Iris pigment epithelial cell (primary cell): ENCODE measurements around the gene ANP32A.

Source experiments
- DNase-seq: peaks from one replicate; pipeline ENCODE4 v3.0.0-alpha.2; 2011; ENCODE audit warnings: low read depth

The ANP32A gene

DNA sequence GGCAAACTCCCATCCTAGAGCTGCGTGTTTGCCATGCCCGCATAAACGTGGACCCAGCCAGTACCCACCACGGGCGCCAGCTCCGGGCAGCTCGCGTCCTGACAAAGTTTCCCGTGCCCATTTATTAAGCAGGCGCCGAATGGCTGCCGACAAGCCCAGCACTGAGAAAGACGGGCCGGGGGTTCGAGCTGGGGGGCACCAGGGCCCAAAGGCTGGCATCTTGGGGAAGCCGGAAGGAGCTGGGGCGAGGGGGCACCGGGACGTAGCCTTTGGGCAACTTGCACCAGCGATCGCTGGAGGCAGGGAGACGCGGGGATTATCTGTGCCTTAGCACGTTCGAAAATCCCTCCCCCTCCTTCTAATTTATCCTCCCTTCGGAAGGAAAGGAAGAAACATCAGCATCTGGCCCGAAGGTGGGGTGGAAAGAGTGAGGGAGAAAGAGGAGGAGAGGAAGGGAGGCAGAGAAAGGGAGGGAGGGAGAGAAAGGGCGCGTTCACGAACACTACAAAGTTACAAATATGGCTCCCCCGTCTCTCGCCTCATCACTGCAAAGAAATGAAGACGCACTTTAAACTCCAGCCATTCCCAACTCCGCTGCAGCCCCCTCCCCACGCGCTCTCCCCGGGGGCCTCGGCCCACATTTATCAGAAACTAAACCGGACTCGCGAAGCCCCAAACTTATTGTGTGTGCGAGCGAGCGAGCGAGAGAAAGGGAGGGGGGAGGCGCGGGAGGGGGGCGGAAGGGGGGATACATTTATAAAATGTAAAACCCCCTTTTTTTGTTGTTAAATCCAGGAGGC, 1.0 kb downstream of the ANP32A start:
- peak; percentile 65 for DNase-seq

- peak; percentile 37 for DNase-seq
These were observed 1.8 kb downstream of the ANP32A start for GRCh38 chr15:68818769-68819494.

DNA sequence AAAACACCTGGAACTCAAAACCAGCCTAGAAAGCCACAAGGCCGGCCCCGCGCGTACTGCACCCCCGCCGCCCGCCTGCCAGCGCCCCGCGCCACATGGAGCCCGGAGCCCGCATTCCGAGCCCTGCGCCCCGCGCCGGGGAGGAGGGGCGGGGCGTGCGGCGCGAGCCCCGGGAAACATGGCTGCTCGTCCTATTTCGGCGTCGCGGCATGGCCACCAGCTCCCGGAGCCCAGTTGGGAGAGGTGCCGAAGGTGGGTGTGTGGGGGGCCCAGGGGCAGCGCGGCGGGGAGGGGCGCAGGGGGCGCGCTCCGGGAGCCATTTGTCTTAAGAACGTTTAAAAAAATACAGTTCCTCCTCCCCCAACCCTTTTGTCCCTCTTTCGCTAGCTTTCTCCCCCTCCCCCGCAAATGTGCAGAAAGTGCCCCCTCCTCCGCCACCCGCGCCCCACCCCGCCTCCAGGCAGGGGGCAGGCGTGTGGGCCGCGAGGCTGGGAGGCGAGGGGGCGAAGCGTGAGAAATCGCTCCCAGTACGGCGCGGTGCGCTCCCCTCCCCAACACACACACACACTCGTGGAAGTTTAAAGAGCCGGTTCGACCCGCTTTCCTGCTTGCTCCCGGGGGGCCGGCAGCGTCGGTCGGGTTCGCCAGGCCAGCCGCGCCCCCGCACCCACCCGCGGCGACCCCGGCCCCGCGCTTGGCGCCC, 2.5 kb downstream of the ANP32A start:
- peak; percentile 64 for DNase-seq

- DNase-seq = peak; percentile 73
These were observed 3.2 kb downstream of the ANP32A start for GRCh38 chr15:68817304-68818065.

GRCh38 chr15:68816795-68817303, 3.8 kb downstream of the ANP32A start:
- no peak for DNase-seq

- no peak for DNase-seq
These were observed 4.5 kb downstream of the ANP32A start for GRCh38 chr15:68816158-68816557.

DNA sequence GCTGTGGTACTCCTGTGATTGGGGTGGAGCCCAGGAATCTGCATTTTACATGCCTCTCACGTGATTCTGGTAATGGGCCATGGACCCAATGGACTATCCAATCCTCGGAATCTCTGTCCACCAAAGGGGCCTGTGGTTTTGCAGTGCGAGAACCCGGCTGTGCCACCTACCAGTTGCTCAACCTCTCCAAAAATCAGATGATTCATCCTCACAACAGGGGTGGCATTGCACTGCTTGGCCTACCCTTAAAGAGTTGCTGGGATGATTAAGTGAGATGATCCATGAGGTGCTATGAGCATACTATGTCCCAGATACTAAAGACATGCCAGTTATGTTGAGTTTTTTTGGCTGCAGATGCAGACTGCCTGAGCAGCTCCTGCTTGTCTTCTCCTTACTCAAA, 5.1 kb downstream of the ANP32A start:
- no peak for DNase-seq

DNA sequence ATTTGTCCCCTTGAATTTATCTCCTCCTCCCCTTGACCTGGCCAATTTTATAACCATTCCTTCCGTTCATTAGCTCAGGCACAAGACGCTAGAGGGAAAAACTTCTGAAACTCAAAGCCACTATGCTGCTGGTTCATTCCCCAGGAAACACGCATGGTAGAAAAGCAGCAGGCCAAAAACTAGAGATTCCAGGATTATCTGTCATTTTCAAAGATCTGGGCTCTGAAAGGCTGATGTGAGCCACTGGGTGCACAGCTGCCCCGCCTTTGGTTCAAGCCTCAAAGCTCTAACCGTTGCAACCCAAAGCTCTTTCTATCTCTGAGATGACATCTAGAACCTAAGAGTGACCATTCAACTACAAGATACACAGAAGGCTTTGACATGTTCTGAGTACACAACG, 6.1 kb downstream of the ANP32A start:
- DNase-seq = no peak

GRCh38 chr15:68812597-68813431, 7.9 kb downstream of the ANP32A start:
- peak; percentile 68 for DNase-seq

DNA sequence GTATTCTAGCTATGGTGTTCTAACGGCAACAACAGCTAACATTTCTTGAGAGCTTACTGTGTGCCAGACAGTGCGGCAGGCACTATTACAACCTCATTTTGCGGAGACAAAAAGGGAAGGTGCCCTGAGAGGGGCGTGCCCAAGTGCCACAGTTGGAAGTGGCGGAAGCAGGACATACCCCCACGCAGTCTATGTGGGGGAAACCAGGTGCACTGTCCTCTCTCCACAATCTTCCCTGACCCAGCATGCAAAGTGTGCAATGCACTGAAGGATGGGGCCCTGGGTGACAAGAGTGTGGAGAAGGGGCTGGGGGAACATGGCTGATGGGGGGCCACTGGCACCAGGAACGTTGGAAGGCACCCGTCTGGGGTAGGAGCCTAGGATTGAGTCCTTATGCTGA, 8.6 kb downstream of the ANP32A start:
- no peak for DNase-seq

GRCh38 chr15:68809517-68809916, 11.2 kb downstream of the ANP32A start:
- no peak for DNase-seq

DNA sequence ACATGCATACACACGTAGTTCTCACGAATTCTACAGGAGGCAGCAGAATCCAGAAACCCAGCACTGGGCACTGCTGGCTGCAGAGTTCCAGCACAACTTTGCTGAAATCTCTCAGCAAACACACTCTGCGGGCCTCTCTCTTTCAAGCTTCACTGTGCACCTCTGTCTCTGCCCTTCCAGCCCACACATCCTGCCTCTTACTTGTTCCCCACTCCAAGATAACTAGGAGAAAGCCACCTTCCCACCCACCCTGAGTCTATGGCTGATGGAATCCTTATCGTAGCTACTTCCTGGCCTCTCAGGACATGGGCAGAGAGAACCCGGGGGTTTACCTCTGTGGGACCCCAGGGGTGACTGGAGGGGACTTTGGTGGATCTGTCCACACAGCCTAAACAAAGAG, 11.9 kb downstream of the ANP32A start:
- DNase-seq = no peak

- no peak for DNase-seq
These were observed 12.6 kb downstream of the ANP32A start for GRCh38 chr15:68808091-68808490.

DNA sequence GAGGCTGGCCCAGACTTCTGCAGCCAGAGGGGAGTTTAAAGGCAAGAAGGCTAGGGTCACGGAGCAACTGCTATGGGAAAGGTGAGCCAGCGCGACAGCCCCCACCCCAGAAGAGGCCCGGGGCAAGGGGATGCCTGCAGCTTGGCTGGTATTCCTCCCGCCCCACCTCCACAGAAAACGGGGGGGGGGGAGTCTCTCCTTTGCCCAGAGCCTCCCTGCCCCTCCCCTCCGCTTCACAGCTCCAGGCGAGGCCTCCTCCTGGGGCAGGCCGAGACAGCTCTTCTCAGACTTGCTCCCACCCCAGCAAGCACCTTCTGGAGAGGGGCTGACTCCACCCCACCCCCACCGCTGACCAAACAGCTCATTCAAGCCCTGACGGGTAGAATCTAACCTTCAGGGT, 13.4 kb downstream of the ANP32A start:
- no peak for DNase-seq

DNA sequence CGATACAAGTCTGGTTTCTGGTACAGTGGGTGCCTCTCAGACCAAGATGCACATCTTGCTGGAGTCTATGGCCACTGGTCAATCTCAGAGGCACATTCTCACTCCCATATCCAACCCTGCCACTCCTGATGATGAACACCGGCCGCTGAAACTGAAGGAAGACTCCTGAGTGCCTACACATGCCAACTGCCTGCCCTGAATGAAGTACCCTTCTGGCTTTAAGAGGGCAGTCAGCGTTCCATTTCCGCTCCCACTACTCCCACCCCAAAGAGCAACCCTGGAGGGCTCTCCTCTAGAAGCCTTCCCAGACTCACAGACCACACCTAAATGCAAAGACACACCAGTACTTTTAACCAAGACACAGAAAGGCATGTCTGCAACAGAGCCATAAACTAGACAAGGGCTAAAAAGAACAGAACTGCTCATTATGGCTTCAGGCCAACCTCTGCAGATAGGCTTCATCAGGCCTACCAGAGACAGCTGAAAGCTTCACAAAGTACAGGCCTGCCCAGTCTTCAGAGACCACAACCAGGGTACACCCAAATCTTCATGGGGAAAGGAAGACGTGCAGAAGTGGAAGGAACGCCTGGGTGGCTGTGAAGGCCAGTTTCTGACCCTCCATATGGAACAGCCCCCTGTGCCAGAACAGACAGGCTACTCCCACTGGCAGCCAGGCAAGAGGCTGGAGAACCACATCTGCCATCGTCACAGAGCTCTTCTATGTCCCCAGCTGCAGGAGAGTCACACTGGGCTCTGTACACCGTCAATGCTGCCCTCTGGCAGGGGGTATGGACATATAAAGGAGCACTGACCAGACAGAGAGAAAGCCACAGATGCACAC, 14.3 kb downstream of the ANP32A start:
- DNase-seq = no peak

DNA sequence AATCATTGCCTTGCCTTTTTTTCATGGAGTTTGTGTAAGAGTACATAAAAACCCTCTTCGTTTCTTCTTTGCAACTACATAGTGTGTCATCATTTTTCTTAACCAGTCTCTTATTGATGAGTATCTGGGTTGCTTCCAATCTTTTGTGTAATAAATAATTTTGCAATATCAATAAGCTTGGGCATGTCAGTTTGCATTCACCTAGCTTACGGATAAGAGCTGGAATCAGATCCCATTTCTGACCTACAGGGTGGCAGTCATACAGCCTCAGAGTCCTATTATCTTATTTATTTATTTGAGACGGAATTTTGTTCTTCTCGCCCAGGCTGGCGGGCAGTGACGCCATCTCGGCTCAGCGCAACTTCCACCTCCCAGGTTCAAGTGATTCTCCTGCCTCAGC, 18.3 kb downstream of the ANP32A start:
- no peak for DNase-seq

- DNase-seq = no peak
These were observed 19.0 kb downstream of the ANP32A start for GRCh38 chr15:68801572-68802148.

- DNase-seq = no peak
These were observed 19.8 kb downstream of the ANP32A start for GRCh38 chr15:68800875-68801274.

GRCh38 chr15:68798346-68799094, 22.2 kb downstream of the ANP32A start:
- DNase-seq = no peak
